Common myeloid progenitor, CD34-positive (primary cell): ENCODE results near the gene ANKRD27.
"Not testable (repeated sequence)": the region's sequence is repeated elsewhere in the genome, so short reads cannot be mapped to it uniquely, and the experiment has no call there.

Source experiments
- CTCF ChIA-PET: fragments of 350-600 bp; sonication (Branson Sonifier 250); formaldehyde crosslinking; loops from one replicate; lab custom pipeline; 2021; ENCODE audit warnings: antibody characterized with exemption; lab: Charles Lee
- POLR2A ChIA-PET: fragments of 350-600 bp; sonication (Branson Sonifier 250); formaldehyde crosslinking; loops from one replicate; lab custom pipeline; 2021; ENCODE audit warnings: antibody characterized with exemption; lab: Charles Lee
- DNase-seq, 3 donors: peaks; one replicate each; pipeline versions ENCODE4 v3.0.0 to v3.0.0-alpha.2; 2013
- H3K27ac ChIP-seq, 2 experiments: 1 replicate in 1 of 2; 2 replicates in 1 of 2; pipeline ENCODE4 v1.7.0; 2013; ENCODE audit warnings: inconsistent platforms in 2 of 2, low read length in 2 of 2, mild to moderate bottlenecking in 2 of 2, low read depth in 1 of 2, moderate library complexity in 1 of 2; ENCODE audit not compliant: severe bottlenecking in 2 of 2, insufficient read depth in 1 of 2, poor library complexity in 1 of 2
- H3K27me3 ChIP-seq, 5 experiments: replicated peaks in 2 of 5; 1 replicate in 3 of 5; 2 replicates in 2 of 5; pipeline versions ENCODE4 v1.6.1 to v1.7.0; 2013; ENCODE audit warnings: low read length in 4 of 5, mild to moderate bottlenecking in 2 of 5, moderate library complexity in 2 of 5, inconsistent platforms in 1 of 5; ENCODE audit not compliant: insufficient read depth in 5 of 5, control insufficient read depth in 4 of 5
- H3K36me3 ChIP-seq, 4 experiments: 1 replicate in 2 of 4; 2 replicates in 2 of 4; pipeline versions ENCODE4 v1.6.1 to v1.7.0; 2013; ENCODE audit warnings: low read length in 3 of 4, control low read depth in 1 of 4, mild to moderate bottlenecking in 1 of 4; ENCODE audit not compliant: control insufficient read depth in 4 of 4, insufficient read depth in 4 of 4
- H3K4me1 ChIP-seq, 4 experiments: 1 replicate in 3 of 4; 2 replicates in 1 of 4; pipeline versions ENCODE4 v1.6.1 to v1.7.1; 2013; ENCODE audit warnings: low read length in 3 of 4, mild to moderate bottlenecking in 3 of 4, control low read depth in 1 of 4, inconsistent platforms in 1 of 4, moderate library complexity in 1 of 4; ENCODE audit not compliant: control insufficient read depth in 4 of 4, insufficient read depth in 4 of 4; ENCODE audit errors: control extremely low read depth in 1 of 4
- H3K4me3 ChIP-seq, 7 experiments: 1 replicate in 4 of 7; 2 replicates in 3 of 7; pipeline versions ENCODE4 v1.5.1 to v1.7.0; 2013; ENCODE audit warnings: mild to moderate bottlenecking in 7 of 7, low read length in 6 of 7, moderate library complexity in 6 of 7, inconsistent platforms in 2 of 7, low read depth in 2 of 7, control low read depth in 1 of 7; ENCODE audit not compliant: insufficient read depth in 4 of 7, control insufficient read depth in 1 of 7; ENCODE audit errors: extremely low read depth in 1 of 7
- H3K9me3 ChIP-seq, 5 experiments: 1 replicate in 4 of 5; 2 replicates in 1 of 5; pipeline versions ENCODE4 v1.6.1 to v1.7.1; 2013; ENCODE audit warnings: low read length in 4 of 5, mild to moderate bottlenecking in 2 of 5, inconsistent platforms in 1 of 5, low read depth in 1 of 5, moderate library complexity in 1 of 5; ENCODE audit not compliant: control insufficient read depth in 4 of 5, insufficient read depth in 2 of 5; ENCODE audit errors: control extremely low read depth in 1 of 5
- WGBS: methylation state at CpG from one replicate; pipeline ENCODE4 v1.1.5; 2013; ENCODE audit not compliant: insufficient coverage; 5-methylcytosine and 5-hydroxymethylcytosine counted together

ANKRD27 gene

GRCh38 chr19:32587747-32588504 is 87.1 kb downstream of the ANKRD27 start:
- H3K9me3 ChIP-seq, H3K27ac ChIP-seq, H3K4me3 ChIP-seq, H3K27me3 ChIP-seq, CTCF ChIA-PET, POLR2A ChIA-PET, DNase-seq: not testable (repeated sequence)
- WGBS: no CpG with 5 or more reads among the region's 8 CpGs
- Histone ChIP-seq H3K36me3 (peaks cover 11 to 31% (median 21%) of the 10 kb centered on the region in 4 experiments), H3K4me1 (peaks cover 0 to 11% (median under 1%) of the 10 kb centered on the region in 4 experiments)

- 0% methylated on average over 21 of the region's 27 CpGs for WGBS
- CTCF ChIA-PET: no interaction called here
- Histone ChIP-seq H3K9me3 (no peaks in the 10 kb centered on the region), H3K27ac (peak overlapping the region; percentile 28 to 70), H3K27me3 (peaks cover 0 to 1% (median 0%) of the 10 kb centered on the region in 5 experiments), H3K4me1 (peaks cover 6 to 33% (median 21%) of the 10 kb centered on the region in 4 experiments), H3K36me3 (peaks cover 12 to 33% (median 17%) of the 10 kb centered on the region in 4 experiments), H3K4me3 (peak overlapping the region; percentile 44 to 87 (median 80))
- POLR2A ChIA-PET: no interaction called here
- DNase-seq: peak in 2 of 3 donors; percentile 39
Measured at GRCh38 chr19:32581705-32582179, 93.2 kb downstream of the ANKRD27 start.

GRCh38 chr19:32580901-32581704 is 93.9 kb downstream of the ANKRD27 start, which contains the start of gene PDCD5:
PDCD5 (plus strand) TSS chr19:32581190; CDS start chr19:32581262, 72 bp downstream.
- Histone ChIP-seq H3K36me3 (peaks cover 8 to 26% (median 13%) of the 10 kb centered on the region in 4 experiments), H3K9me3 (no peaks in the 10 kb centered on the region), H3K4me3 (peak within 1 kb of the TSS; percentile 44 to 87 (median 80)), H3K27ac (peak within 1 kb of the TSS; percentile 28 to 70), H3K27me3 (peaks cover 0 to 1% (median 0%) of the 10 kb centered on the region in 5 experiments), H3K4me1 (peaks cover 6 to 29% (median 21%) of the 10 kb centered on the region in 4 experiments)
- CTCF ChIA-PET: no interaction called here
- WGBS: 0% methylated on average over 59 of the region's 81 CpGs
- peak; percentile 92 to 97 (median 96) for DNase-seq
- POLR2A ChIA-PET: interaction anchor here (0.6 kb wide), 1 partner anchor 15 kb away, joined by 4 read pairs; no protein-coding TSS in a partner anchor

GRCh38 chr19:32580353-32580900 is 94.6 kb downstream of the ANKRD27 start:
- POLR2A ChIA-PET: interaction anchor here (0.6 kb wide), 1 partner anchor 14 kb away, joined by 4 read pairs; no protein-coding TSS in a partner anchor
- DNase-seq: peak in 1 of 3 donors; percentile 15
- no peak overlapping the region for H3K27ac ChIP-seq
- CTCF ChIA-PET: no interaction called here
- WGBS: 19% methylated on average over 17 of the region's 22 CpGs
- H3K4me3 ChIP-seq: peak overlapping the region; percentile 4 to 87 (median 80)
- no peaks in the 10 kb centered on the region for H3K9me3 ChIP-seq
- peaks cover 6 to 24% (median 21%) of the 10 kb centered on the region in 4 experiments for H3K4me1 ChIP-seq
- peaks cover 2 to 21% (median 9%) of the 10 kb centered on the region in 4 experiments for H3K36me3 ChIP-seq
- peaks cover 0 to 3% (median 0%) of the 10 kb centered on the region in 5 experiments for H3K27me3 ChIP-seq

- Histone ChIP-seq H3K36me3 (no peaks in the 10 kb centered on the region), H3K27ac (no peak overlapping the region), H3K4me3 (no peak overlapping the region), H3K4me1 (peaks cover under 1 to 13% (median 11%) of the 10 kb centered on the region in 4 experiments), H3K27me3 (peaks cover 0 to 4% (median 0%) of the 10 kb centered on the region in 5 experiments), H3K9me3 (no peaks in the 10 kb centered on the region)
- POLR2A ChIA-PET: no interaction called here
- no peak for DNase-seq
- WGBS: no CpG with 5 or more reads among the region's 1 CpG
- CTCF ChIA-PET: no interaction called here
Measured at GRCh38 chr19:32576790-32577189, 98.2 kb downstream of the ANKRD27 start.

- H3K9me3 ChIP-seq: no peaks in the 10 kb centered on the region
- no peaks in the 10 kb centered on the region for H3K36me3 ChIP-seq
- CTCF ChIA-PET: interaction anchor here (1.0 kb wide), 1 partner anchor 53 kb away, joined by 3 read pairs; no protein-coding TSS in a partner anchor
- peaks cover 0 to 8% (median 3%) of the 10 kb centered on the region in 5 experiments for H3K27me3 ChIP-seq
- no peak overlapping the region for H3K4me3 ChIP-seq
- H3K27ac ChIP-seq: no peak overlapping the region
- H3K4me1 ChIP-seq: peaks cover 0 to 2% (median 0%) of the 10 kb centered on the region in 4 experiments
- WGBS: 100% methylated on average over 3 of the region's 3 CpGs
- POLR2A ChIA-PET: no interaction called here
- DNase-seq: no peak
Measured at GRCh38 chr19:32573492-32573794, 101.5 kb downstream of the ANKRD27 start.
